GM23338 (cell line): Measurements from ENCODE around the gene PLCL1. TPM values are rescaled to one million over a fixed set of nuclear protein-coding genes. Genes with fewer than 3 reads are reported as not detected.

ENCODE experiments used
- ATAC-seq: fragments of 200-7000 bp; cut with Tn5 transposase; 3 replicates; pipeline ENCODE4 v1.9.1; 2020
- DNase-seq: peaks from one replicate; pipeline ENCODE4 v3.0.0-alpha.2; 2015; ENCODE audit warnings: low spot score
- H2AFZ ChIP-seq: fragments of 200-600 bp; sonication (generic); 2 replicates; pipeline ENCODE4 v1.8.0; 2016; ENCODE audit warnings: antibody characterized with exemption, mild to moderate bottlenecking, moderate library complexity
- H3F3A ChIP-seq: fragments of 200-600 bp; sonication (generic); replicated peaks from 2 replicates; pipeline ENCODE4 v1.8.0; 2017; ENCODE audit warnings: antibody characterized with exemption, mixed run types, low read depth
- H3K27ac ChIP-seq: fragments of 200-600 bp; sonication (generic); 2 replicates; pipeline ENCODE4 v1.6.1; 2016; ENCODE audit warnings: low read depth
- H3K27me3 ChIP-seq: fragments of 200-600 bp; sonication (generic); 2 replicates; pipeline ENCODE4 v1.8.0; 2016; ENCODE audit warnings: mild to moderate bottlenecking, mixed run types, moderate library complexity; ENCODE audit not compliant: insufficient read depth
- H3K36me3 ChIP-seq: fragments of 200-600 bp; sonication (generic); 2 replicates; pipeline ENCODE4 v1.8.0; 2016; ENCODE audit warnings: mild to moderate bottlenecking; ENCODE audit not compliant: insufficient read depth
- H3K4me1 ChIP-seq: fragments of 200-600 bp; sonication (generic); 2 replicates; pipeline ENCODE4 v1.8.0; 2016; ENCODE audit warnings: mild to moderate bottlenecking, moderate library complexity; ENCODE audit not compliant: insufficient read depth
- H3K4me2 ChIP-seq: fragments of 200-600 bp; sonication (generic); 2 replicates; pipeline ENCODE4 v1.7.1; 2017; ENCODE audit warnings: mixed run types
- H3K4me3 ChIP-seq: fragments of 200-600 bp; sonication (generic); 2 replicates; pipeline ENCODE4 v1.6.1; 2016; ENCODE audit warnings: mixed run types
- H3K79me2 ChIP-seq: fragments of 200-600 bp; sonication (generic); replicated peaks from 2 replicates; pipeline ENCODE4 v1.8.0; 2017; ENCODE audit warnings: mild to moderate bottlenecking; ENCODE audit not compliant: insufficient read depth
- H3K9me2 ChIP-seq: fragments of 200-600 bp; sonication (generic); 2 replicates; pipeline ENCODE4 v1.8.0; 2017; ENCODE audit not compliant: insufficient read depth
- H4K20me1 ChIP-seq: fragments of 200-600 bp; sonication (generic); replicated peaks from 2 replicates; pipeline ENCODE4 v1.8.0; 2017; ENCODE audit warnings: mild to moderate bottlenecking; ENCODE audit not compliant: insufficient read depth
- H3K27ac Mint-ChIP-seq: 2 replicates; pipeline ENCODE4 v1.8.0; 2020; ENCODE audit warnings: inconsistent platforms, mild to moderate bottlenecking, moderate library complexity, mixed read lengths
- H3K27me3 Mint-ChIP-seq: 3 replicates; pipeline ENCODE4 v1.8.0; 2022; ENCODE audit warnings: low read depth, mild to moderate bottlenecking, moderate library complexity, mixed read lengths, inconsistent platforms; ENCODE audit not compliant: insufficient read depth, poor library complexity
- H3K36me3 Mint-ChIP-seq: 3 replicates; pipeline ENCODE4 v1.8.0; 2021; ENCODE audit warnings: low read depth, mild to moderate bottlenecking, inconsistent platforms, moderate library complexity, mixed read lengths
- H3K4me1 Mint-ChIP-seq: 3 replicates; pipeline ENCODE4 v1.8.0; 2020; ENCODE audit warnings: mild to moderate bottlenecking, inconsistent platforms, mixed read lengths
- H3K4me3 Mint-ChIP-seq: 3 replicates; pipeline ENCODE4 v1.8.0; 2021; ENCODE audit warnings: moderate library complexity, mild to moderate bottlenecking, inconsistent platforms, mixed read lengths
- H3K9me3 Mint-ChIP-seq: 3 replicates; pipeline ENCODE4 v1.8.0; 2020; ENCODE audit warnings: moderate library complexity, mild to moderate bottlenecking, inconsistent platforms, mixed read lengths
- POLR2AphosphoS5 ChIP-seq: IDR thresholded peaks from 2 replicates; pipeline ENCODE4 v1.6.1; 2016; ENCODE audit warnings: antibody characterized with exemption, low read depth
- ZNF114 ChIP-seq: fragments of 250-450 bp; sonication (Bioruptor Pico); IDR thresholded peaks from 2 replicates; pipeline ENCODE4 v1.5.0; 2020; ENCODE audit warnings: mild to moderate bottlenecking, moderate library complexity
- ZNF331 ChIP-seq: fragments of 250-450 bp; sonication (Bioruptor Pico); IDR thresholded peaks from 2 replicates; pipeline ENCODE4 v1.5.0; 2020; ENCODE audit warnings: low read depth, mild to moderate bottlenecking, moderate library complexity
- ZNF462 ChIP-seq: fragments of 250-450 bp; sonication (Bioruptor Pico); IDR thresholded peaks from 2 replicates; pipeline ENCODE4 v1.5.0; 2020; ENCODE audit warnings: mild to moderate bottlenecking, moderate library complexity
- polyA plus RNA-seq: library from polyadenylated mRNA; unstranded; fragments of >200 nt; fragmentation: Nextera tagmentation; extraction: Ambion mirVana; gene quantifications from 2 replicates; pipeline ENCODE4 v1.2.1, GENCODE V29; 2016
- total RNA-seq: library from RNA; depleted of rRNA; stranded (reverse); fragments of >200 nt; shearing (Covaris generic); gene quantifications from 2 replicates; pipeline ENCODE4 v1.2.3, GENCODE V29; 2014
- TF ChIP-seq, protein P1 (sequence below): IDR thresholded peaks from one replicate; pipeline ENCODE4 v1.6.1; 2018; ENCODE audit warnings: antibody characterized with exemption; ENCODE audit not compliant: unreplicated experiment

PLCL1 gene
- total and polyA plus RNA-seq, 2 experiments from 2014 or later, result not detected

DNA sequence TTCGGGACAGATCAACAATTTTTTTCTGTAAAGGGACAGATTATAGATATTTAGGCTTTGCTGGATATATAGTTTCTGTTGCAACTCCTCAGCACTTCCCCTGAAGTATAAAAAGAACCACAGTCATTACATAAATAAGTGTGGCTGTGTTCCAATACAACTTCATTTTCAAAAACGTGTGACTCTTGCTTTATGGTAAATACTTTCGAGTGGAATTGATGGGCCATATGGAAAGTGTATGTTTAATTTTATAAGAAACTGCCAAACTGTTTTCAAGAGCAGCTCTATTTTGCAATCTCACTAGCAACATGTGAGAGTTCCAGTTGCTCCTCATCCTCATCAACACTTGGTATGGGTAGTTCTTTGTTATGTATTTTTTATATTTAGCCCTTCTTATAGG lies 370.9 kb downstream of the PLCL1 start:
- no peaks in the 10 kb centered on the region for H3K4me1 Mint-ChIP-seq
- TF ChIP-seq POLR2AphosphoS5, result no peak
- TF ChIP-seq ZNF114 (CRISPR knock-in tag), result no peak
- TF ChIP-seq, protein P1, sequence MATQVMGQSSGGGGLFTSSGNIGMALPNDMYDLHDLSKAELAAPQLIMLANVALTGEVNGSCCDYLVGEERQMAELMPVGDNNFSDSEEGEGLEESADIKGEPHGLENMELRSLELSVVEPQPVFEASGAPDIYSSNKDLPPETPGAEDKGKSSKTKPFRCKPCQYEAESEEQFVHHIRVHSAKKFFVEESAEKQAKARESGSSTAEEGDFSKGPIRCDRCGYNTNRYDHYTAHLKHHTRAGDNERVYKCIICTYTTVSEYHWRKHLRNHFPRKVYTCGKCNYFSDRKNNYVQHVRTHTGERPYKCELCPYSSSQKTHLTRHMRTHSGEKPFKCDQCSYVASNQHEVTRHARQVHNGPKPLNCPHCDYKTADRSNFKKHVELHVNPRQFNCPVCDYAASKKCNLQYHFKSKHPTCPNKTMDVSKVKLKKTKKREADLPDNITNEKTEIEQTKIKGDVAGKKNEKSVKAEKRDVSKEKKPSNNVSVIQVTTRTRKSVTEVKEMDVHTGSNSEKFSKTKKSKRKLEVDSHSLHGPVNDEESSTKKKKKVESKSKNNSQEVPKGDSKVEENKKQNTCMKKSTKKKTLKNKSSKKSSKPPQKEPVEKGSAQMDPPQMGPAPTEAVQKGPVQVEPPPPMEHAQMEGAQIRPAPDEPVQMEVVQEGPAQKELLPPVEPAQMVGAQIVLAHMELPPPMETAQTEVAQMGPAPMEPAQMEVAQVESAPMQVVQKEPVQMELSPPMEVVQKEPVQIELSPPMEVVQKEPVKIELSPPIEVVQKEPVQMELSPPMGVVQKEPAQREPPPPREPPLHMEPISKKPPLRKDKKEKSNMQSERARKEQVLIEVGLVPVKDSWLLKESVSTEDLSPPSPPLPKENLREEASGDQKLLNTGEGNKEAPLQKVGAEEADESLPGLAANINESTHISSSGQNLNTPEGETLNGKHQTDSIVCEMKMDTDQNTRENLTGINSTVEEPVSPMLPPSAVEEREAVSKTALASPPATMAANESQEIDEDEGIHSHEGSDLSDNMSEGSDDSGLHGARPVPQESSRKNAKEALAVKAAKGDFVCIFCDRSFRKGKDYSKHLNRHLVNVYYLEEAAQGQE, result no peak
- TF ChIP-seq ZNF331 (CRISPR knock-in tag), result no peak
- no peak for TF ChIP-seq ZNF462 (CRISPR knock-in tag)
- H3K27ac ChIP-seq, result no peak overlapping the region
- H3K9me3 Mint-ChIP-seq, result peaks cover 6% of the 10 kb centered on the region
- H3K27me3 ChIP-seq, result no peaks in the 10 kb centered on the region
- H2AFZ ChIP-seq, result no peak overlapping the region
- H4K20me1 ChIP-seq, result no peaks in the 10 kb centered on the region; the same call in 1 of the 2 replicates
- no peak overlapping the region for H3K4me3 ChIP-seq
- H3K4me3 Mint-ChIP-seq, result no peak overlapping the region
- no peaks in the 10 kb centered on the region for H3K9me2 ChIP-seq
- H3K4me2 ChIP-seq, result no peak overlapping the region
- H3K27me3 Mint-ChIP-seq, result no peaks in the 10 kb centered on the region
- DNase-seq (no peak), ATAC-seq (no peak)
- no peaks in the 10 kb centered on the region for H3F3A ChIP-seq
- H3K36me3 ChIP-seq, result no peaks in the 10 kb centered on the region
- H3K4me1 ChIP-seq, result no peaks in the 10 kb centered on the region
- peaks cover 2% of the 10 kb centered on the region; the same call in 1 of the 3 replicates for H3K36me3 Mint-ChIP-seq
- H3K27ac Mint-ChIP-seq, result no peak overlapping the region
- H3K79me2 ChIP-seq, result no peaks in the 10 kb centered on the region
